ENCODE measurements around the gene CNGA2.

Gene CNGA2

GRCh38 chrX:151701071-151701470 is 33.5 kb upstream of the CNGA2 start:
- Histone ChIP-seq H3K4me3 (ENCODE audit: low read depth in 1 of 2, low read length in 2 of 2) (no peak overlapping the region), H3K9ac (ENCODE audit: low read depth, low read length) (no peak overlapping the region), H3K4me2 (ENCODE audit: insufficient read depth, low read length) (no peak overlapping the region), H3K27ac (ENCODE audit: low read length) (no peak overlapping the region), H2AFZ (ENCODE audit: low read depth, low read length) (no peak overlapping the region), H3K79me2 (ENCODE audit: insufficient read depth, low read length) (no peaks in the 10 kb centered on the region), H3K27me3 (ENCODE audit: insufficient read depth, low read length, poor library complexity) (no peaks in the 10 kb centered on the region), H3K4me1 (ENCODE audit: insufficient read depth, low read length) (no peaks in the 10 kb centered on the region), H3K36me3 (ENCODE audit: insufficient read depth, low read length) (no peaks in the 10 kb centered on the region), H4K20me1 (ENCODE audit: insufficient read depth, low read length) (no peaks in the 10 kb centered on the region), H3K9me3 (ENCODE audit: insufficient read depth, low read length, severe bottlenecking) (no peaks in the 10 kb centered on the region)
- TF ChIP-seq, protein P1, sequence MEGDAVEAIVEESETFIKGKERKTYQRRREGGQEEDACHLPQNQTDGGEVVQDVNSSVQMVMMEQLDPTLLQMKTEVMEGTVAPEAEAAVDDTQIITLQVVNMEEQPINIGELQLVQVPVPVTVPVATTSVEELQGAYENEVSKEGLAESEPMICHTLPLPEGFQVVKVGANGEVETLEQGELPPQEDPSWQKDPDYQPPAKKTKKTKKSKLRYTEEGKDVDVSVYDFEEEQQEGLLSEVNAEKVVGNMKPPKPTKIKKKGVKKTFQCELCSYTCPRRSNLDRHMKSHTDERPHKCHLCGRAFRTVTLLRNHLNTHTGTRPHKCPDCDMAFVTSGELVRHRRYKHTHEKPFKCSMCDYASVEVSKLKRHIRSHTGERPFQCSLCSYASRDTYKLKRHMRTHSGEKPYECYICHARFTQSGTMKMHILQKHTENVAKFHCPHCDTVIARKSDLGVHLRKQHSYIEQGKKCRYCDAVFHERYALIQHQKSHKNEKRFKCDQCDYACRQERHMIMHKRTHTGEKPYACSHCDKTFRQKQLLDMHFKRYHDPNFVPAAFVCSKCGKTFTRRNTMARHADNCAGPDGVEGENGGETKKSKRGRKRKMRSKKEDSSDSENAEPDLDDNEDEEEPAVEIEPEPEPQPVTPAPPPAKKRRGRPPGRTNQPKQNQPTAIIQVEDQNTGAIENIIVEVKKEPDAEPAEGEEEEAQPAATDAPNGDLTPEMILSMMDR (IDR thresholded peaks at IDR 0.05; ENCODE audit: borderline replicate concordance, extremely low read depth, low read length, poor library complexity, severe bottlenecking): no peak
- TF ChIP-seq EZH2 (IDR thresholded peaks at IDR 0.05; ENCODE audit: borderline replicate concordance, low read depth, low read length, severe bottlenecking): no peak
- ATAC-seq (ENCODE audit: insufficient read depth, low read depth): no peak
- DNase-seq: no peak

GRCh38 chrX:151701531-151701930 is 33.0 kb upstream of the CNGA2 start:
- H2AFZ ChIP-seq (ENCODE audit: low read depth, low read length): no peak overlapping the region
- H3K27me3 ChIP-seq (ENCODE audit: insufficient read depth, low read length, poor library complexity): no peaks in the 10 kb centered on the region
- H3K79me2 ChIP-seq (ENCODE audit: insufficient read depth, low read length): no peaks in the 10 kb centered on the region
- no peak for ATAC-seq (ENCODE audit: insufficient read depth, low read depth)
- H3K4me2 ChIP-seq (ENCODE audit: insufficient read depth, low read length): no peak overlapping the region
- H3K4me3 ChIP-seq (ENCODE audit: low read depth in 1 of 2, low read length in 2 of 2): no peak overlapping the region
- H3K36me3 ChIP-seq (ENCODE audit: insufficient read depth, low read length): no peaks in the 10 kb centered on the region
- no peaks in the 10 kb centered on the region for H4K20me1 ChIP-seq (ENCODE audit: insufficient read depth, low read length)
- H3K27ac ChIP-seq (ENCODE audit: low read length): no peak overlapping the region
- H3K4me1 ChIP-seq (ENCODE audit: insufficient read depth, low read length): no peaks in the 10 kb centered on the region
- no peak for TF ChIP-seq EZH2 (IDR thresholded peaks at IDR 0.05; ENCODE audit: borderline replicate concordance, low read depth, low read length, severe bottlenecking)
- TF ChIP-seq, protein P1 (IDR thresholded peaks at IDR 0.05; ENCODE audit: borderline replicate concordance, extremely low read depth, low read length, poor library complexity, severe bottlenecking): no peak
- no peak overlapping the region for H3K9ac ChIP-seq (ENCODE audit: low read depth, low read length)
- H3K9me3 ChIP-seq (ENCODE audit: insufficient read depth, low read length, severe bottlenecking): no peaks in the 10 kb centered on the region
- no peak for DNase-seq

DNA sequence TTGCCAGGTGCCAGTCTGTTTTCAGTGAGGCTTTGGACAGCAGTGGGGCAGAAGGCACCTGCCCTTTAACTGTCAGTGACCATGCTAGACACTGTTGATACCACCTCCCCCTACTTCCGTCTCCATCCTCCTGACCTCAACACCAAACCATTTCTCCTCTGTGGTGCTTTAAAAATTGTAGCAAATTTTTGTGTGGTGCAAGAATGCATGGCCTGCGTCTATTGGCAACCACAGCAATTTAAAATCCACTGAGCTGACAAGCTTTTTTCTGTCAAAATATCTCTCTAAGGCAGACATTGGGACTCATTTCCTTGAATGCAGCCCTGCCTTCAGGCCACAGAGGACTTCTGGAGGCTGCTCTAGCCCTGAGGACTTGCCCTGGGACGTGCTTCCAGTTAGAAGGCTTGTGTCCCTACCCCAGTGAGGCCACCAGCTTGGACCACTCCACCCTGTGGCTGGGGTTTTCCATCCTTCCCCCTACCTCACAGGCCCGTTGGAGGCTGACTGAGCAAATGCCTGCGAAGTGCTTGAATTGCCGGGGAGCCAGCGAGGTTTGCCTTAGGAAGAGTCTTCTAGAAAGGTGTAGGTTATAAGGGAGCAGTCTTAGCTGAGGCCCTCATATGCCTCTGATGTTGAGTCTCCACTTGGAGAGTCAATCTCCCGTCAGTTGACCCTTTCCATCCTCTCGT is 32.4 kb upstream of the CNGA2 start:
- DNase-seq (no peak), ATAC-seq (ENCODE audit: insufficient read depth, low read depth) (no peak)
- H3K4me2 ChIP-seq (ENCODE audit: insufficient read depth, low read length): no peak overlapping the region
- no peaks in the 10 kb centered on the region for H3K4me1 ChIP-seq (ENCODE audit: insufficient read depth, low read length)
- H3K27me3 ChIP-seq (ENCODE audit: insufficient read depth, low read length, poor library complexity): no peaks in the 10 kb centered on the region
- H3K27ac ChIP-seq (ENCODE audit: low read length): no peak overlapping the region
- H3K9ac ChIP-seq (ENCODE audit: low read depth, low read length): no peak overlapping the region
- no peaks in the 10 kb centered on the region for H3K79me2 ChIP-seq (ENCODE audit: insufficient read depth, low read length)
- TF ChIP-seq EZH2 (IDR thresholded peaks at IDR 0.05; ENCODE audit: borderline replicate concordance, low read depth, low read length, severe bottlenecking): no peak
- TF ChIP-seq, protein P1 (IDR thresholded peaks at IDR 0.05; ENCODE audit: borderline replicate concordance, extremely low read depth, low read length, poor library complexity, severe bottlenecking): no peak
- no peaks in the 10 kb centered on the region for H3K36me3 ChIP-seq (ENCODE audit: insufficient read depth, low read length)
- H3K4me3 ChIP-seq (ENCODE audit: low read depth in 1 of 2, low read length in 2 of 2): no peak overlapping the region
- no peaks in the 10 kb centered on the region for H3K9me3 ChIP-seq (ENCODE audit: insufficient read depth, low read length, severe bottlenecking)
- no peak overlapping the region for H2AFZ ChIP-seq (ENCODE audit: low read depth, low read length)
- H4K20me1 ChIP-seq (ENCODE audit: insufficient read depth, low read length): no peaks in the 10 kb centered on the region
